Mesenteric fat pad (tissue), 1 donor: ENCODE results near the gene ZNF688. TPM values are rescaled to one million over a fixed set of nuclear protein-coding genes. Genes with fewer than 3 reads are reported as not detected.
A peak's percentile ranks its signal among the peaks of the same experiment; 100 is the strongest.
"Not testable (repeated sequence)": the region's sequence is repeated elsewhere in the genome, so short reads cannot be mapped to it uniquely, and the experiment has no call there.

Source experiments
- DNase-seq: peaks from one replicate; pipeline ENCODE4 v3.0.0-alpha.2; 2020; ENCODE audit warnings: low spot score
- total RNA-seq: library from RNA; stranded (reverse); fragmentation: NEBNext Ultra II Directional; extraction: Animal tissue kit (Norgen Biotek cat#: 25700); gene quantifications from one replicate; pipeline ENCODE4 v1.2.1, GENCODE V29; 2021
- donor health status: DM: yes; HTN: yes; CAD: no.

Gene ZNF688
- total RNA-seq, 1 donor from 2014 or later: 12.1 TPM

DNA sequence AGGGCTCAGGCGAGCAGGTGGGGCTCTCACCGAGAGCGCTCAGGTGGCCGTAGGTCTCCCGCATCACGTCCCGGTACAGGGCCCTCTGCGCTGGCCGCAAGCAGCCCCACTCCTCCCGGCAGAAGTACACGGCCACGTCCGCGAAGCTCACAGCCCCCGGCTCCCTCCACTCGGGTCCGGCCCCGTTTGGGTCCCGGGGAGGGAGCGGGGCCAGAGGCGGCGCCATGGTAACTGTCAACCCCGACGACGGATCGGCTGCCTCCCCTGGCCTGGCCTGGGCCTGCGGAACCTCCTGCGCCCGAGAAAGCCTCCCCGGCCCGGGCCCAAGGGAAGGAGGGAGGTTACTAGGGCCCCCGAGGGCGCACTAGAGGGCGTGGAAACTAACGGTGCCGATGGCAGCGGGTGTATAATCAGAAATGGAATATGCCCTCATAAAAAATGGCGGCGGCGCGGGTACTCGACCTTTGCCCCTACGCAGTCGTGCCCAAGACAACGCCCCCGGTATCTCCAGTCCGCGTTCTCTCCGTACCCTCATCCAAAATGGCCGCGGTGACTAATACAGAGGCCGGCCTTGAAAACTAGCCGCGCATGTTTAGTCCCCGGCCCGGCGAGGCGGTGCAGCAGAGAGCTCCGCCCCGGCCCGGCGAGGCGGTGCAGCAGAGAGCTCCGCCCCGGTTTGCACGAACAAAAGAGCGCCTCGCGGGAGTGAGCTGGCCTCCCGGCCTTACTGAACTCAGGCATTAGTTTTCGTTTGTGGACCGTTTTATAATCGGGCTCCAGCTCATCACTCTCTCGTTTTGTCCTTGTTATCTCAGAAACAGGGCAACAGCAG is 13.3 kb downstream of the ZNF688 start, which contains the start of gene ZNF764:
TSS of gene ZNF764 (minus strand) at position 418 of the 832 bp plus-strand sequence. CDS start at position 226, 192 bp downstream.
- peak; percentile 98 for DNase-seq

DNA sequence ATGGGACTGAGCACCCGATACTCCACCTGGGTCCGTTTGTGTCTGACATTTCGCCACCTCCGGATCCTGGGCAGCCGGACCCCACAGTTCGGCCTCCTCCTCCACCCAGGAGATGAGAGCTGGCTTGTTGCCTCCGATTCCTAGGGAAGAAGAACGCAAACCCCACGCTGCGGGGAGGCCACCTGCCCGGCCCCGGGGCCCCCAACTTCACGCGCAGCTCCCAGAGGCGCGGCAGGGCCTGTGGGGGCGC is 13.9 kb downstream of the ZNF688 start:
- no peak for DNase-seq

DNA sequence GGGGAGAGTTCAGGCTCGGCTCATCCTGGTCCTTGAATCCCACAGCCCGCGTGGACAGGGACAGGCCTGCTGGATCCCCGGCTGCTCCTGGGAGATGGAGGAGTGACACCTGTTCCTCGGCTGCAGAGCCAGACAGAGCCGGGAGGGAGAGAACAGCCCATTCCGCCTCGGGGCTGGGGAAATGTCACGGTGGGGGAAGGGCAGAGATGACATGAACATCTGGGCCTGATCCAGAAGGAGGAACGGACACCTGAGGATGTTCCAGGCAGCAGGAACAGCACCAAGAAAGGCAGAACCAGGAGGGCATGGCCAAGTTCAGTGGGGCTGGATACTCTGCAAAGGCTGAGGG is 15.4 kb downstream of the ZNF688 start:
- DNase-seq: no peak

DNA sequence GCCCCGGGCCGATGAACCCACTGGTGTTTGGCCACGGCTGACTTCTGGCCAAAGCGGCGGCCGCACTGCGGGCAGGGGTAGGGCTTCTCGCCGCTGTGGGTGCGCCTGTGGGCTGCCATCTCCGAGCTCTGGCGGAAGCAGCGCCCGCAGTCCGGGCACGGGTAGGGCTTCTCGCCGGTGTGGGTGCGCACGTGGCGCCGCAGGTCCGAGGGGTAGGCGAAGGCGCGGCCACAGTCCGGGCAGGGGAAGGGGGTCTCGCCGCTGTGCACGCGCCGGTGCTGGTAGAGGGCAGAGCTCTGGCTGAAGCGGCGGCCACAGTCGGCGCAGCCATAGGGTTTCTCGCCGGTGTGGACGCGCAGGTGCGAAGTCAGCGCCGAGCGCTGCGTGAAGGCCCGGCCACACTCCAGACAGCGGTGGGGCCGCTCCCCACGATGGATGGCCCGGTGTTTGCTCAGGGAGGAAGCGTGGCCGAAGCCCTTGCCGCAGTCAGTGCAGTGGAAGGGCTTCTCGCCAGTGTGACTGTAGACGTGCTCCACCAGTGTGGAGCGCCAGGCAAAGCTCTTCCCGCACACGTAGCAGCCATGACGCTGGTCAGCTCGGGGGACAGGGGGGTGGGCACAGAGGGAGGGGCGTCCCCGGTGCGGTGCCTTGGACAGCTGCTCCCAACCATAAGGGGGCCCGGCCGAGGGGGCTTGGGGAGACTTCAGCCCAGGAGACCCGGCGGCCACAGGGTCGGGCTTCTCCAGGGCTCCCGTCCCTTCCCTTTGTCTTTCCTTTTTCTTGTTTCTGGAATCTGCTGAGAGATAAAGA is 16.0 kb downstream of the ZNF688 start:
- no peak for DNase-seq

DNA sequence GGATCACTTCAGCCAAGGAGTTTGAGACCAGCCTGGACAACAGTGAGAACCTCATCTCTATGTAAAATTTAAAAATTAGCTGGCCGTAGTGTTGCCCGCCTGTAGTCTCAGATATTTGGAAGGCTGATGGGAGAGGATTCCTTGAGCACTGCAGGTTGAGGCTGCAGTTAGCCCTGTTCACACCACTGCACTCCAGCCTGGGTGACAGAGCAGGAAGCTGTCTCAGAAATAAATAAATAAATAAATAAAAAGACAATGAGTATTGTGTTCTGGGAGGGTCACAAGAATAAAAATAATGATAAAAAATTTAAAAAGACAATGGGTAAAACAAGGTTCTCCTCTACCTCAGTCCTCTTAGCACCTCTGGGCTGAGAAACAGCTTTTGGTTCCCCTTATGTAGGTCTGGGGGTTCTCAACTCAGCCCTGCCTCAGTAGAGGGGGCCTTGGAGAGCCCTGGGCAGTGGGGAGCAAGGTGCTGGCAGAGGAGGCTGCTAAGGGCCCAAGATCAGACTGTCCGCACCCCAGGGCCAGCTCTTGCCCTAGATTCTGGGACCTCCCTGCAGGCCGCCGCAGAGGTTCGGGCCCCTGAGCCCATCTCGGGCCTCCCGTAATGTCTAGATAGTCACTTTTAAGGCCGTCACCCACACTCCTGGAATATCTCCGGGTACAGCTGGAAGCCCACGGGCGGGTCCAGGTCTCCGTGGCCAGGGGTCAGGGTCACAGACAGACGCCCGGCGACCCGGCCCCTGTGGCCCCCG is 16.8 kb downstream of the ZNF688 start:
- DNase-seq: no peak

DNA sequence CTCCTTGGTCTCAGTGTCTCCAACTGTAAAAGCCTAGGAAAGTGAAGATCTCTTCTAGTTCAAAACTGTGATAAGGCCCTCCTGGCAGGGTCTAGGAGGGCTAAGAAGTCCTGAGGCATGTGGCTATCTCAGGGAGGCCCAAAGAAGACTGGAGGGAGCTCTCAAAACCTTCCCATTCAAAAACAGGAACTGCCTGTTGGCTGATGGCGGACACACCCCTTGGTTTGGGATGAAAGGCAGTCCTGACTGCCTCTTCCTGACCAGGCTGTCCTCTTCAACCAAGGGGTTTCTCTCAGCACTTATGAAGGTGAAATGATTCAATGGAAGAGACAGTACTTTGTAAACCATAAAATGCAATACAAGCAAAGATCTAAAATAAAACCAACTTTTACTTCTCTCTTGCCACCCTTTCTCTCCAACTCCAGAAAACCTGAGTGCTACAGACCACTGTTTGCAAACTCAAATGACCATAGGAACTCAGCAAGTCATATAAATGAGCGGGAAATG is 18.1 kb downstream of the ZNF688 start:
- no peak for DNase-seq

DNA sequence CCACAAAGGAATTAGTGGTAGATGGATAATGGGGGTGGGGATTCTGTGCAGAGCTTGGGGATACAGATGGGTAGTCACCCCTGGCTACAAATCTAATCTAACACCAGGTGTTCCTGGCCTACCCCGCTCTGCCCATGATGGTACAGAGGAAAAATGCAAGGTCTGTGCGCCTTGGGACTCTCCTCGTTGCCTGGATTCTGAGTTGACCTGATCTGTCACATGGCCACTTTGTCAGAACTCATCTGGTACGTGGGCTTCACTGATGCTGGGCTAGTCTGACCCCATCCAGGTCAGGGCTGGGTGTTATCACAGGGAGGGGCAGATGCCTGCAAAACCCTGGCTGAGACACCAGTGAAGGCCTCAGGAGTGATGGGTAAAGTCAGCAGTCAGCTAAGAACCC is 18.6 kb downstream of the ZNF688 start:
- DNase-seq: no peak

DNA sequence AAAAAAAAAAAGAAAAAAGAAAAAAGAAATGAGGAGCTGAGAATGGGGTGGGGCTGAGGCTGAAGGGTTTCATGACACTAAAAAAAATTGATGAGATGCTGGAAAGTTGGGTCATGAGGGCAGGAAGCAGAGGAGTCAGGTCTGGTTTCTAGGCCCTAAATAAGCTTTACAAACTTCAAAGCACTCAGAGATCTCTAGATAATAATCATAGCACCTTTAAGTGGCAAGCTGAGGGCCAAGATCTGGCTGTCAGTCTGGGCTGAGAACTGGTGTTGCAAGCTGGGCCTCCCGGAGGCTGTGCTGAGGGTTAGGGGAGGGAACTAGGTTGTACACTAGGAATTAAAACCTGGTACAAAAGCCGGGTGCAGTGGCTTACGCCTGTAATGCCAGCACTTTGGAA is 19.7 kb downstream of the ZNF688 start:
- no peak for DNase-seq

DNA sequence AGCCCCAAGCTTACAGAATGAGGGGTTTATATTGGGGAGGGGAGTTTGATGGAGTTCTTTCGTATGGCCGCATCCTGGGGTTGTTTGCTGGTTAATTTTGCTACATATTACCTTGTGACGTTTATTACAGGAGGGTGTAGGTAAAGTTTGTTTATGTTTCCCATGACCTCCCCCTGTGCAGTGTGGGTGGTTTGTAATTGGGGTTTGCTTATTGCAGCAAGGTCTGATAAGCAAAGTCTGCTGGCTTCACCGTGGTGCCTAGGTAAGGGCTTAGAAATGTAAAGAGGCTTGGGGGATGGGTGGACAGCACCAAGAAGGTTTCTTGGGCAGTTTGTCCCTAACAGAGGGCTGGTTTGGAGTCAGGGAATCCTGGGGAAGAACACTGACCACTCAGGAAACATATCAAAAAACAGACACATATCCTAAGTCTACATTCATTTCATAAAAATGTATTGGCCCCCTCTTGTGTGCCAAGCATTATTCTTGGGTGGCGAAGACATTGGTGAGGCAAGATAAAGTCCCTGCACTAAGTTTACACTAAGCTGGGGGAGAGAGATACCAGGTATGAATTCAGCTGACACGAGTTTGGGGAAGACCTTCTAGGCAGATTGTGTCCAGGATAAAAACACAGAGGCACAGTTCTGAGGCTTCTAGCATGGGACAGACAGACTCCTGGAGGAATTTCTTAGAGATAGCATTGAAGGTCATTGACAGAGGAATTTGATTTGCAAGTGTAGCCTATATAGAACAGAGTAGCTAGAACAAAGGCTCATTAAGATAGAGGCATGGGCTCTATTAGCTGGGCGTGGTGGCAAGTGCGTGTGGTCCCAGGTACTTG is 22.9 kb downstream of the ZNF688 start:
- no peak for DNase-seq

DNA sequence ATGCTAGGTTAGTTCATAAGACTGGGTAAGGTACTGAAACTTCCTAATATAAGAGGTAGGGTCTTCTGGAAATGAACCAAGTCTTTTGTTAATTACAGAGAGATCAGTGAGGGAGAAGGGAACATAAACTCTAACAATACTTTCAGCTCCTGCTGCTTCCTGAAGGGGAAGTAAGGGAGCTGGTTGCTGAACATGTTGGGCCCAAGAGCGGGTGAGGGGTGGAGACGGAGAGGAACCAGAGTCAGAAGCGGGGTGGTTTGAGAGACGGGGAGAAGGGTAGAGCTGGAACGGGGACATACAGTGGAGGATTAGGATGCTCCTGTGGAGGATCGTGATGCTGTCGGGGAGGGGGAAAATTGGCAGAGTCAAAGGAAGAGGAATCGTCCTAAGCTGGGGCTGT is 25.4 kb downstream of the ZNF688 start:
- DNase-seq: no peak

DNA sequence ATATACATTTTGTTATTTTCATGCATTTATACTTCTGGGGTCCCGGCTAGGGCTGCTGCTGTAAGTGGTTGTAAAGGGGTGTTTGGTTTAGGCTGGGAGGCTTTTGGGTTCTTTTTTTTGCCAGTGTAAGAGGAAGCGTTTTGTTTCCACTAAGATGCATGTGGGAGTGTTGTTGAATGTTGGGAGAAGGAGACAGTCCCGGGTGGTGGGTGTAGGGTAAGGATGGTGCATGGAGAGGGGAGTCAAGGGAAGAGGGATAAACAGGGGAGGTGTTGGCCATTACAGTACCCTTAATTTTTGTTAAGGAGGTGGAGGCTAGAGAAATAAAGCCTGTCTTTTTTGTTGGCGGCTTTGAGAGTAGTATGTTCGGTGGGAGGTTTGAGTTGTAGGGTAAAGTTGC is 28.4 kb downstream of the ZNF688 start:
- no peak for DNase-seq

DNA sequence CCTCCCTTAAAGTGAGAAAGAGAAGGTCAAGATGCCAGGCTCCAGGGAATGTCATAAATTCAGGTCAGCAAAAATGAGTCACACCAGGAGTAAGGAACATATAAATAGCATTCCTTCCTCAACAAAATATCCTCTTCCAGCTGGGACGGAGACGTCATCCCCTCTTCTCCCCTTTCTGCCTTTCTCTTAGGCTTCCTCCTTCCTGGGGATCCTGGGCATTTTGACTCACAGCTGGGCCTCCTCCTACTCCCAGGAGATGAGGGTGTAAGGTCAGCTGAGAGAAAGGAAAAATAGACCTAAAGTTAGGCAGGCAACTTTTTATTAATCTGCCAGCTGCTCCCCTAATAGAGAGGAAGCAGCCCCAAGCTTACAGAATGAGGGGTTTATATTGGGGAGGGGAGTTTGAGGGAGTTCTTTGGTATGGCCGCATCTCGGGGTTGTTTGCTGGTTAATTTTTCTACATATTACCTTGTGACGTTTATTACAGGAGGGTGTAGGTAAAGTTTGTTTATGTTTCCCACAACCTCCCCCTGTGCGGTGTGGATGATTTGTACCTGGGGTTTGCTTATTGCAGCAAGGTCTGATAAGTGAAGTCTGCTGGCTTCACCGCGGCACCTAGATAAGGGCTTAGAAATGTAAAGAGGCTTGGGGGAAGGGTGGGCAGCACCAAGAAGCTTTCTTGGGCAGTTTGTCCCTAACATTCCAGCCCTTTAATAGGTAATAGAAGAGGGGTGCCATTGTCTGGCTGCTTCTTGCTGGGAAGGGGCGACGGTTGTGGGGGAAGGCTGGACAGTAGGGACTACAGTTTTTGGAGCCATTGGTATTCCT is 29.8 kb downstream of the ZNF688 start:
- DNase-seq: no peak

DNA sequence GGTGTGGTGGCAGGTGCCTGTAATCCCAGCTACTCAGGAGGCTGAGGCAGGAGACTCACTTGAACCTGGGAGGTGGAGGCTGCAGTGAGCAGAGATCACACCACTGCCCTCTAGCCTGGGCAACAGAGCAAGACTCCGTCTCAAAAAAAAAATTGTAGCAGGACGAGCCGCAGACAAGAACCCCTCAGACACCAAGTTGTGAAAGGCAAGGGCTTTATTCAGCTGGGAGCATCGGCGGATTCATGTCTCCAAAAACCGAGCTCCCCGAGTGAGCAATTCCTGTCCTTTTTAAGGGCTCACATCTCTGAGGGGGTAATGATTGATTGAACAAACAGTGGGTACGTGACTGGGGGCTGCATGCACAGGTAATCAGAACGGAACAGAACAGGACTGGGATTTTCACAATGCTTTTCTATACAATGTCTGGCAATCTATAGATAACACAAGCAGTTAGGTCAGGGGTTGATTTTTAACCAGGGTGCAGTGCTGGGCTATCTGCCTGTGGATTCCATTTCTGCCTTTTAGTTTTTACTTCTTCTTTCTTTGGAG is 30.5 kb downstream of the ZNF688 start:
- not testable (repeated sequence) for DNase-seq

DNA sequence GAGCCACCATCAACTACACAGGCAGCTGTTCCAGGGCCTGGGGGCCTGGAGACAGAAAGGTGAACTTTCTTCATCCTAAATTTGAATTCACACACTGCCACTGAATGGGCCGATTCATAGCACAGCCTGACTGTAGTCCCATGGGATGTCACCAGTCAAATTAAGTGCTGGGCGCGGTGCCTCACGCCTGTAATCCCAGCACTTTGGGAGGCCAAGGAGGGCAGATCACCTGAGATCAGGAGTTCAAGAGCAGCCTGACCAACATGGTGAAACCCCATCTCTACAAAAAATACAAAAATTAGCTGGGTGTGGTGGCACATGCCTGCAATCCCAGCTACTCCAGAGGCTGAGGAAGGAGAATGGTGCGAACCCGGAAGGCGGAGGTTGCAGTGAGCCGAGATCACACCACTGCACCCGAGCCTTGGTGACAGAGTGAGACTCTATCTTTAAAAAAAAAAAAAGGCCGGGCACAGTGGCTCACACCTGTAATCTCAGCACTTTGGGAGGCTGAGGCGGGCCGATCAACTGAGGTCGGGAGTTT is 31.5 kb downstream of the ZNF688 start:
- DNase-seq: not testable (repeated sequence)

DNA sequence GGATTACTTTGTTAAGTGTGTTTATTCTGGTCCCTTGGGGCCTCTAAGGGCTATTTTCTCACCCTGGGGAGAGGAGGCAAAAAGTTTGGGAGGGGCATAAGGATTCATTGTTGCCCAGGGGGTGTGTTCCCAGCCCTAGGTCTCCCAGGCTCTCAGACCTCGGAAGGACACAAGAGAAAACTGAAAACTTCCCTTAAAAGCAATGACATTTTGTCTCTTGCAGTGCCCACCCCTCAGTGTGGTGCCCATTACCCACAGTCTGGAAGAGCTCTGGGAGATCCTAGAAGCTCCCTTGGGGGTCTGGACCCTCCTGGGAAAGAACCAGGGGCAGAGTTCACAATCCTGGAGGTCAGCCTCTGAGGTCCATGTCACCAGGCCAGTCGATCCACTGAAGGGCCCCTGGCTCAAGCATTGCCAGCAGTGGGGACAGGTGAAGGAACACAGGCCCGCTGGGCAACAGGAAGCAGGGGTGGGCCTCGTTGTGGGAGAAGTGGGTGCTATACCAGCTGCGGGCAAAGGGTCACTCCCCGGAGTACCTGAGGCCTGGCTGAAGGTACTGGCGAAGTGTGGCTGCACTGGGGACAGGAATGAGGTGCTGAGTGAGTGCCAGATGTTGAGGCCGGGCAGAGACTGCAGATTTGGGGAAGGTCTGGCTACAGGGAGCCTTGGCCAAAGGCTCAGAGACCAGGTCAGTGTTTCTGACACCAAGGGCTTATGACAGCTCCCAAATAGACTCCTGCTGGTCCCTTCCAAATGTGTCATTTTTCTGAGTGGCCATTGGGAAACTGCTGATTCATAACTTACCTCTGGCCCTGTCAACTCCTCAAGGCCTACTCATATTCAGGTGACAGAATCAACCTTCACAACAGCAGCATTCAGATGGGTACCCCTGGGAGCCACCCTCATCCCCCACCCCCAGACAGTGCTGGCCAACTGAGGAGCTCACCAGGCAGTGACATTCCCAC is 32.2 kb downstream of the ZNF688 start:
- DNase-seq: no peak

DNA sequence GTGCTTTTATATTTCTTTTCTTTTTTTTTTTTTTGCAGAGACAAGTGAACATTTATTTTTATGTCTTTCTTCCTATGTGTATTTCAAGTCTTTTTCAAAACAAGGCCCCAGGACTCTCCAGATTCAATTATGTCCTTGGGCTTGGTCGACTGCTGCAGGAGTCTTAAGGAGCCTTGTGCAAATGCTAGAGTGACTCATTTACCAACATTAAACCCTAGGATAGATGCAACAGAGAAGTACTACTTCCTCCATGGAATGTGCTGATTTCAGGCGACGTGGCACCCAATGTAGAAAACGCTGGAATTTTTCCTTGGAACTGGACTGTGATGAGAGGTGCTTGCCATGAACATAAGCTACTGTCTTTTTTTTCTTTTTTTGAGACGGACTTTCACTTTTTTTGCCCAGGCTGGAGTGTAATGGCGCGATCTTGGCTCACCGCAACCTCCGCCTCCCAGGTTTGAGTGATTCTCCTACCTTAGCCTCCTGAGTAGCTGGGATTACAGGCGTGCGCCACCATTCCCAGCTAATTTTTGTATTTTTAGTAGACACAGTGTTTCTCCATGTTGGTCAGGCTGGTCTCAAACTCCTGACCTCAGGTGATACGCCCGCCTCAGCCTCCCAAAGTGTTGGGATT is 35.0 kb downstream of the ZNF688 start:
- DNase-seq: not testable (repeated sequence)

DNA sequence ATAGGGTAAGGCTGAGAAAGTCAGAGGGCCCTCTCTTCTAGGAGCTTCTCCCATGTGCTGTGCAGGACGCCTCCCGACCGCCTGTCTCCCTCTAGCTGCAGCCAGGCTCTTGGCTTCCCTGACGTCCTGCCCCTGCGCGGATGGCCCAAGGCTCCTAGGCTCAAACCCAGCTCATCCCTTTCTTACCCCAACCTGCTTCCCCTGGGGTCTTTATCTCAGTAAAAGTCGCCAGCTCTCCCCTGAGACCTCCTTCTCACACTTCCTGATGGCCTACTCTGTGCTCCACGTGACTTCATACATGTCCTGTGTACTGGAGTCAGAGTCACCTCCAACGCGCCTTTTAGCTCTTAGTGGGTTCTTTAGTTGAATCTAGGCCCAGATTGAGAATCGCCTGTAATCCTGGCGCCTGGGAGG is 35.7 kb downstream of the ZNF688 start:
- no peak for DNase-seq
